ENCODE data around the gene AMMECR1L.
"Not testable (repeated sequence)": the region's sequence is repeated elsewhere in the genome, so short reads cannot be mapped to it uniquely, and the experiment has no call there.

AMMECR1L gene

DNA sequence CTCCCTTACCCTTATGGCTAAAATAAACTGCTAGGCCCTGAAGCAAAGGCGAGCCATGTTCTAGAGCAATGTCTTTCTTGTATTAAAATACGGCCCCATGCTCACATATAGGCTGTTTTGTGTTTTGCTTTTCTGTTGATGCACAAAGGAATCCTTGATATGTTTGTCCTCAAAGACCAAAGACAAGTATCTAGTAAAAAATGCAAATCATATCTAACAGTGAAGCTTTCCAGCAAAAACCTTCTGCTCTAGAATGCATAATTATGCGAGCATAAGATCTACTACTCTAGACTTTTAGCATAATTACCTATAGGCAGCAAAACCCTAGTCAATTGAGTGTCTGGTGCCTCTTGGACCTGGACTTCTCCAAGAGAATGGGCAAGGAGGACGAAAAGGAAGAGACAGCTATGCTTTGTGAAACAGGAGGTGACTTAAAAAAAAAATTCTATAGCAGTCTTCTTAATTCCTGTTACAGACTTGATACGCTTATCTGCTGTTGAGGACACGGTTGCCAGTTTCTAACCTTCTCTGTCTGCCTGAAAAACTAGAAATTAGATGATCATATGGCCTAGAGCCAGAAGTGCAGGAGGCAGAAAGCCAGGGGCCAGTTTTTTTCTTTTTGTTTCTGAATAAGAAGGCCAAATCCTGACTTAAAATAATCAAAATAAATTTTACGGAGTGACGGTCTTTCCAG is 1.5 kb upstream of the AMMECR1L start:
- DNase-seq (ENCODE audit: low read depth, low spot score), result no peak

GRCh38 chr2:127886593-127886935 is 808 bp upstream of the AMMECR1L start:
- DNase-seq (ENCODE audit: low read depth, low spot score), result not testable (repeated sequence)

DNA sequence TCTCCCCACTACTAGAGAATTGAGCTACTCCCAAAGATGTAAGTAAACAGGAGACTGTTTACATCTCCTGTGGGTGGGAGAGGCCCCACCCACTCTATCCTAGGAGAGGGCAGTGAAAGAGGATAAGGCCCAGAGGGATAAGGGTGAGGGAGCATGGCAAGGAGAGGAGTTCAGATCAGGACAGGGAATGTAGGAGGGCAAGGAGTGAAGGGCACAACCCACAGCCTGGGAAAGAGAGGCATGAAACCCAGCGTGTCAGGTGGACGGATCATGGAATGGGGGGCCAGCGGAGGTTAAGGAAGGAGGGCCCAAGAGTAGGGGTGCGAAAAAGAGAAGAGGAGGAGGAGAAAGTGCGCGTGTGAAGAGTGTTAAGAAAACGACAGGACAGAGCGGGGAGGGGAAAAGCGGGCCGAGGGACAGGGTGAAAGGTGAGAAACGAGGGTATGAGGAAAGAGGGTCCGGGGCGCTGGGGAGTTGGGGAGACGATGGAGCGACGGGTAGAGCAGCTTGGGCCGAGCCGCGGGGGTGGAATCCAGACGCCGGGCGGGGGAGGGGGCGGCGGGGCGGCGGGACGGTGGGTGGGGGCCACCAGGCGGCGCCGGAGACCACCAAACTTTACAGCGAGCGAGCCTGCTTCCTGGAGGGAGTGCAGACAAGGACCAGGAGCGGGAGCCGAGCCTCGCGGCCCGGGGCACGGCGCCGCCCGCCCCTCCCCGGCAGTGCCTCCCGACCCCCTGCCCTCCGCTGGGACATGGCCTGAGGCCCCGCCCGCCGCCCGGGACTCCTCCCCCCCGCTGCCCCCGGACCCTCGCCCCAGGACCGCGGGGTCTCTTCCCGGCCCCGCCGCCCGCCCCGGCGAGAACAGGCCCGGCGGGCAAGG is 655 bp downstream of the AMMECR1L start:
- not testable (repeated sequence) for DNase-seq (ENCODE audit: low read depth, low spot score)

- DNase-seq (ENCODE audit: low read depth, low spot score), result no peak
Measured at GRCh38 chr2:127884436-127884835, 1.3 kb downstream of the AMMECR1L start.

DNA sequence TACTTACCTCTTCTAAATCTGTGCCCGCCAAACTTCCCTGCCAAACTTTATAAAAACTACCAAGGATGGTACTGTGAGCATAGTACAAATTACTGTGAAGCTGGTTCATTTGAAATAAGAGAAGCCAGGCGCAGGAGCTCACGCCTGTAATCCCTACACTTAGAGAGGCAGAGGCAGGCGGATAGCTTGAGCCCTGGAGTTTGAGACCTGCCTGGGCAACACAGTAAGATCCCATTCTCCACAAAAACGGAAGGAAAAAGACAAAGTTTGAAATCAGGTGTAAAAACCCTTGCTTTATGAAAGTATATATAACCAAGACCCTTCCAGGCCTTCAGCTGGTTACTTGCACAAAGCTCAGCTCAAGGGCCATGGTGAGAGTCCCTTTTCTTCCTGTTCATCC is 5.9 kb downstream of the AMMECR1L start:
- DNase-seq (ENCODE audit: low read depth, low spot score), result no peak

- DNase-seq (ENCODE audit: low read depth, low spot score), result no peak
Measured at GRCh38 chr2:127877626-127878025, 8.1 kb downstream of the AMMECR1L start.

DNA sequence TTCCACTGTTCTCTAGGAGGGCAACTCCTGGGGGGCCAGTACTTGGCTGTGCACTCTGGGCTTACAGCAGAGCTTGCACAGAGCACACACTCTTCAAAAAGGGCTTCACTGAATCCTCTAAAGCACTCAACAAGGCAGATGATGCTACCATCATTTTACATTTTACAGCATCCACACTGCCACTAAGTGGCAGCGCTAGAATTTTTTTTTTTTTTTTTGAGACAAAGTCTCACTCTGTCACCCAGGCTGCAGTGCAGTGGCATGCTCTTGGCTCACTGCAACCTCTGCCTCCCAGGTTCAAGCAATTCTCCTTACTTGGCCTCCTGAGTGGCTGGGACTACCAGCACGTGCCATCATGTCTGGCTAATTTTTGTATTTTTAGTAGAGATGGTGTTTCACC is 8.6 kb downstream of the AMMECR1L start:
- DNase-seq (ENCODE audit: low read depth, low spot score), result no peak

DNA sequence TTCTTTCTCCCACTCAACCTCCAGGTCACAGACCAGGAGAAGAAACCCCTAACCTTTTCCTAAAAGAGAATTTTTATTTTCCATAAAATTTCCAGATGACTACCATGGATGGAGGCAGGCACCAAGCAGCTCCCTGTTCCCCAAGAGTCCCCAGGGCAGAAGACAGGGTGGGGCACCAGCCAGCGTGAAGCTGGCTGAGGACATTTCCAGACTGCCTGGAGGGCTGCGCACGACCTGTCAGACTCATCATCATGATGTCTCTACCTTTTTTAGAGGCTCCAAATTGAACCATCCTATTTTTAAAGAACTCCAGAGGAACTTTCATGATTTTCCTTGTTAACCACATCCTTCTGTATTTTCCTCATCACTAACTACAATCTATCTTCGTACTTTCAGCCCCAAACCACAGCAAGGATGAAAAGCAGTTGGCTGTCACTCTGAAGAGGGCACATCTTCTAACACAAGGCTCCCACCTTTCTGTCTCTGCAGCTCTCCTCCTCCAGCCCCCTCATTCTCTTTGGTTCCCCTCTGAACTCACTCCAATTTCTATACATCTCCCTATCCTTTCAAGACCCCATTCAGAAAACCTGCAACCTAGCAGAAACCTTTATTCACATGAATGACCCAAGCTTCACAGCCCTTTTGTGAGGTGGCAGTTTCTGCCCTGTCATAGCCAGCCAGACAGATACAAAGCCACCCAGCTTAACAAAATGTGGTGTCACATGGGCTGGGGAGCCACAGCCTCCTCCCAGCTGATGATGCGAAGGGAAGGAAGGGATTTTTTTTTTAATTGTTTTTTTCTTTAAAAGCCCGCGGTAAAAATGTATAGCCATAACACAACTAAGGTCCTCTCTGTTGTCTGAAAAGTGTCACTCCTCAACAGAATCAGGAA is 11.1 kb downstream of the AMMECR1L start:
- no peak for DNase-seq (ENCODE audit: low read depth, low spot score)

DNA sequence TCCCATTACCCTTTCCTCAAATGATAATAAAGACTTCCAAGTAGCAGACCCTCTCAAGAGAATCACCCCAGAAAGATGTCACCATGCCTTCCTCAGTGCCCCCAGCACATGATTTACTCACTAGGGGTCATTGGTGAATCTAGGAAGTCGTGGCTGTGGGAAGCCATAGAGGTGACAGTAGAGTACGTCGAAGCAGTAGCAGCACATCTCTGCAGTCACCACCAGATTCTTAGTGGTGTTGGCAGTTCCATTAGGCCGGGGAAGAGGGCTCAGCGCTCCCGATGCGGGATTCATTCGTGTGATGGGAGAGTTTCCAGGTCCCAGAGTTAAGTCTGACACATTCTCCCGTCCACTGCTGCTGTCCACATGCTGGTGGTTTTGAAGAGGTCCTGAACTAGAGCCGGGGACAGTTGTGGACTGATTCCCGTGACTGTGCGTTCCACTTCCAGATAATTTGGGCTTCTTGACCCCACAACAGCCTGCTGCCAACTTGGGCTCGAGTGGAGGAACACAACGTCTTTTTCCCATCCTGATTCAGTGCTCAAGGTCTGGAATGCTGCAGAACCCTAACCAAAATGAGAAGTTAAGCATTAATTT is 12.0 kb downstream of the AMMECR1L start:
- no peak for DNase-seq (ENCODE audit: low read depth, low spot score)

- DNase-seq (ENCODE audit: low read depth, low spot score), result no peak
Measured at GRCh38 chr2:127872354-127872753, 13.4 kb downstream of the AMMECR1L start.

DNA sequence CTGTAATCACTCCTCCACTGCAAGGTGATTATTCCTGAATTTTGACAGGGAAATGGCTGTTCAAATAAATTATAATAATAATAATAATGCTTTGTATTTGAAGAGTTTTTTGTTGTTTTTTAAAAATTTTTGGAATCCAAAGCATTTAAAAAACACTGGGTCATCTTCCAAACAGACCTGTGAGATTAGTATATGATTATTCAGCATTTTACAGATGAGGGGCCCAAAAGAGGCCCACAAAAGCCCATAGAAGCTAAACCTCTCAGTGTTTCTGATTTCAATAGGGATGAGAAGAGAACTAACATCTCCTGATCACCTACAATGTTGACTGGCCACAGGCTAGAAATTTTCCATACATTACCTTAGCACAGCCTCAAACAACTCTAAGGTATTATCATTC is 19.8 kb downstream of the AMMECR1L start:
- DNase-seq (ENCODE audit: low read depth, low spot score), result no peak

GRCh38 chr2:127864877-127865276 is 20.9 kb downstream of the AMMECR1L start:
- DNase-seq (ENCODE audit: low read depth, low spot score), result no peak

DNA sequence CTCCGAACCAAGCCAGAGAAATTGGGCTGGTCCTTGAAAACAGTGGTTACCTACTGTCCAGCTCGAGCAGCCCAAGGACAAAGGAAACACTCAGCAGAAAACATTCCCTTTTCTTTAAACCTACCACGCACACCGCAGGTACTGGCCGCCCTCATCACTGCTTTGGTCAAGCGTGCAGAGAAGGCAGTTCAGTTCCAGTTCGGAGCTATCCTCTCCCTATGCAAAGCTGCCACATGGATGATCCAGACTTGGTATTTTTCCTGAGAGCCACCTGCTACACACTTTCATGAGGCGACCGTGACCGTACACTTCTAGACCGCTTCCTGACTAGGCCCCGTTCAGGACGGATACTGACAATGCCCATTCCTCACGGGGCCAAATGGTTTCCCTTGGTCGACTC is 23.5 kb downstream of the AMMECR1L start:
- DNase-seq (ENCODE audit: low read depth, low spot score), result no peak

DNA sequence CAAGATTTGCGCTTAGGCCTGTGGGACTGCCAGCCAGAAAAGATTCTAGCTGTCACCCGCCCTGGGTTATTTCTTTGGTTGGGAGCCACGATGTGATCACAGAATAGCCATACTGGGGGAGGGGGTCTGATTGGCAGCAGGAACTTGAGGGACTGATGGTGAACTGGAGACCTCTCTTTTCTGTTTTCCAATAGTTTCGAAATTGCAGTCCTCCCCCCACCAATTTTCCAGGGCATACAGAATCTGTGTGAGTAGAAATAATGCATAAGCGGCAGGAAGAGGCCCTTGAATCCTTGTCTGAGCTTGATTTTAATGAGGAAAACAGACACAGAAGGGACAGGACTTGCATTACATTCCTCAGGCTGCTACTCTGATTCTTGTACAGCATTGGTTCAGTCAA is 25.6 kb downstream of the AMMECR1L start:
- no peak for DNase-seq (ENCODE audit: low read depth, low spot score)

DNA sequence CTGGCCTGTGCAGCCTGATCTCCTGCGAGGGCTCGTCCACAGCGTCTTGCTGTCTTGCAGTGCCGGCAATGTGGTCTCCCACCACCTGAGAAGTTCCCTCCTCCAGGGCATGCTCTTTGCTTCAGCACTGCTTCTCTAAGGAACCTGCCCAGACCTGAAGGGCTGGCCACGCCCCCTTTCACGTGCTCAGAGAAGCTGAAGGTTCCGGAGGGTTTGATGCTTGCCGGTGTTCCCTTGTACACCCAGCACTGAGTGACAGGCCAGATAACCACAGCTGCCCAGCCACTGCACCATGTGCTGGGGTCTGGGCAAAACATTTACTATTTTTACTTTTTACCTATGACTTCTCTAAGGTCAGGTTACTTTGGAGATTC is 26.1 kb downstream of the AMMECR1L start:
- DNase-seq (ENCODE audit: low read depth, low spot score), result no peak

DNA sequence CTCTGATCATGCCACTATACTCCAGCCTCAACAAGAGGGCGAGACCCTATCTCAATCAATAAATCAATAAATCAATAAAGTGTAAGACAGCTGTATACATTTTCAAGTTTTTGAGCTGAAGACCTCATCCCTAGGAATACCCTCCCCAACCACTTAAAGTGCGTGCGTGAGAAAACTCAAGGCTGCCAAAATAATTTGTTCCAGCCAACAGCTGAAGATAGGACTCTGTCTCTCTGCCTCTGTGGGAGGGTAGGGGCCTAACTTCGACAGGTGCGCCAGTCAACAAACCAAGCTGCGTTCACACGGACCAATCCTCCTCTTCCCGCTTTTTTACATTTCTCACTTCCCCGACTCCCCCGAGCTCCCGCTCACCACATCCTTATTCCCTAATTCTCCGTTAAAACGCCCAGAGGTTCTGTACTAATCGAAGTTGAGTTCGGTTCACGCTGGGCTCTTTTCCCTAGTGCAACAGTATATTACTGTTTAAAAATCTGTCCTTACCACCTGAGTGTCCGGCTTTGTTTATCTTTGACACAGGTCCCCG is 28.4 kb downstream of the AMMECR1L start:
- no peak for DNase-seq (ENCODE audit: low read depth, low spot score)

- no peak for DNase-seq (ENCODE audit: low read depth, low spot score)
Measured at GRCh38 chr2:127853671-127854070, 32.1 kb downstream of the AMMECR1L start.

- DNase-seq (ENCODE audit: low read depth, low spot score), result no peak
Measured at GRCh38 chr2:127852388-127852787, 33.4 kb downstream of the AMMECR1L start.

GRCh38 chr2:127847931-127848330 is 37.8 kb downstream of the AMMECR1L start:
- DNase-seq (ENCODE audit: low read depth, low spot score), result no peak

- no peak for DNase-seq (ENCODE audit: low read depth, low spot score)
Measured at GRCh38 chr2:127844973-127845372, 40.8 kb downstream of the AMMECR1L start.

DNA sequence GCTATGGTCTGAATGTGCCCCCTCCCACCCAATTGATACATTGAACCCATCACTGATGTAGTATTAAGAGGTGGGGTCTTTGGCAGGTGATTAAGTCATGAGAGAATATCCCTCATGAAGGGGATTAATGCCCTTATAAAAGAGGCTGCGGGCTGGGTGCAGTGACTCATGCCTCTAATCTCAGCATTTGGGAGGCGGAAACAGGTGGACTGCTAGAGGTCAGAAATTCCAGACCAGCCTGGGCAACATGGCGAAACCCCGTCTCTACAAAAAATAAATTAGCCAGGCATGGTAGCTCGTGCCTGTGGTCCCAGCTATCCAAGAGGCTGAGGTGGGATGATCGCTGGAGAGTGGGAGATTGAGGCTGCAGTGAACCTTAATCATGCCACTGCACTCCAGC is 42.1 kb downstream of the AMMECR1L start:
- DNase-seq (ENCODE audit: low read depth, low spot score), result no peak
